Forelimb muscle (tissue), 1 donor: Measurements from ENCODE around the gene EVI2A. TPM values are rescaled to one million over a fixed set of nuclear protein-coding genes. Genes with fewer than 3 reads are reported as not detected.
"Not testable (repeated sequence)": the region's sequence is repeated elsewhere in the genome, so short reads cannot be mapped to it uniquely, and the experiment has no call there.

Experiments
- DNase-seq: peaks from one replicate; pipeline ENCODE4 v3.0.0-alpha.2; 2013; ENCODE audit warnings: low read depth
- polyA plus RNA-seq: library from polyadenylated mRNA; unstranded; fragments of 120-200 nt; gene quantifications from one replicate; pipeline ENCODE4 v1.2.1, GENCODE V29; 2013; ENCODE audit not compliant: insufficient read length

Gene EVI2A, protein sequence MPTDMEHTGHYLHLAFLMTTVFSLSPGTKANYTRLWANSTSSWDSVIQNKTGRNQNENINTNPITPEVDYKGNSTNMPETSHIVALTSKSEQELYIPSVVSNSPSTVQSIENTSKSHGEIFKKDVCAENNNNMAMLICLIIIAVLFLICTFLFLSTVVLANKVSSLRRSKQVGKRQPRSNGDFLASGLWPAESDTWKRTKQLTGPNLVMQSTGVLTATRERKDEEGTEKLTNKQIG
- 1.9 TPM for polyA plus RNA-seq

GRCh38 chr17:31321481-31321880, at the start of gene EVI2A:
TSS of gene EVI2A (minus strand) at chr17:31321622. CDS start at chr17:31319013, 2,609 bp downstream.
- peak; percentile 29 for DNase-seq

GRCh38 chr17:31369266-31369665, 47.8 kb upstream of the EVI2A start:
- no peak for DNase-seq

DNA sequence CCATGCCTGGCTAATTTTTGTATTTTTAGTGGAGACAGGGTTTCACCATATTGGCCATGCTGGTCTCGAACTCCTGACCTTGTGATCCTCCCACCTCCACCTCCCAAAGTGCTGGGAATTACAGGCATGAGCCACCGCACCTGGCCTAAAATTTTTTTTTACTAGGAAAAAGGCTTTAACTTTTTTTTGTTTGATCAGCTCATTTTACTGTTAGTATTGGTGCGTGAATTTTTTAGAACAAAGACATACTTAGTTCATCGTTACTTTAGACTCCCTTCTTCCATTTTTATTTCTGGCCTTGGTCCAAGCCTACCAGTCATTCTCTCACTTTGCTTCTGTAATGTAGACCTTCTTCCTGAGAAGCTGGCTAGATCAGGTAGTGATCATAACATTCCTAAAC, 44.7 kb upstream of the EVI2A start:
- DNase-seq, result no peak

DNA sequence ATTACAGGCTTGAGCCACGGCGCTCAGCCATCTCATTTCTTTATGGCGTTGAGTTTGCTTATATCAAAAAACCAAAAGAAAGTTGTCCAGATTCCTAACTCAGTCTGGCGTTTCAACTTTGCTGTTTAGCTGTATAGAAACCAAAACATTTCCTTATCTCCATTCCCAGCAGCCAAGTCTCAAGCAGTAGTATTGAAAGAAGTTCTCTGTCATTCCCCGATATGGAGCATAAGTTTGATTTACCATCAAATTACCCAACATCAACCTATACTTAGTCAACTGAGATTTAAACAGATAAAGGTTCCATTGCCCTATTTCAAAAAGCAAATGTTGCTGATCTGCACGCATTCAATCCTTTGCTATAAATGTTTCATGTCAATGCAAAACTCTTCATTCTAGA, 42.6 kb upstream of the EVI2A start:
- DNase-seq, result no peak

GRCh38 chr17:31357839-31358394, 36.5 kb upstream of the EVI2A start:
- no peak for DNase-seq

GRCh38 chr17:31357091-31357490, 35.7 kb upstream of the EVI2A start:
- no peak for DNase-seq

- no peak for DNase-seq
Observed at GRCh38 chr17:31355935-31356334, 34.5 kb upstream of the EVI2A start.

GRCh38 chr17:31349454-31349853, 28.0 kb upstream of the EVI2A start:
- no peak for DNase-seq

DNA sequence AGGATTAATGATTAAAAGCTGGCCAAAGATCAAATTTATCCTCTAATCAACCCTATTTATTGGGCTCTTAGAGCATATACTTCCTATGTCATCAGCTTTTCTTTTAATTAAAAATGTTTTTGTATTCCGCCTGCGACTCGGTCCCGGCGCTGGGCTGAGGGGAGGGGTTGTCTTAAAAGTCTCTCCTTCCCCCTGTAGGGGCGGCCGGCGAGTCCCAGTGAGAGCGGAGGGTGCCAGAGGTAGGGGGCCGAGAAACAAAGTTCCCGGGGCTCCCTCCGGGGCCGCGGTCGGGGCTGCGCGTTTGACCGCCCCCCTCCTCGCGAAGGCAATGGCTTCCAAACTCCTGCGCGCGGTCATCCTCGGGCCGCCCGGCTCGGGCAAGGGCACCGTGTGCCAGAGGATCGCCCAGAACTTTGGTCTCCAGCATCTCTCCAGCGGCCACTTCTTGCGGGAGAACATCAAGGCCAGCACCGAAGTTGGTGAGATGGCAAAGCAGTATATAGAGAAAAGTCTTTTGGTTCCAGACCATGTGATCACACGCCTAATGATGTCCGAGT, 23.8 kb upstream of the EVI2A start:
- not testable (repeated sequence) for DNase-seq

- no peak for DNase-seq
Observed at GRCh38 chr17:31339906-31340661, 18.7 kb upstream of the EVI2A start.

DNA sequence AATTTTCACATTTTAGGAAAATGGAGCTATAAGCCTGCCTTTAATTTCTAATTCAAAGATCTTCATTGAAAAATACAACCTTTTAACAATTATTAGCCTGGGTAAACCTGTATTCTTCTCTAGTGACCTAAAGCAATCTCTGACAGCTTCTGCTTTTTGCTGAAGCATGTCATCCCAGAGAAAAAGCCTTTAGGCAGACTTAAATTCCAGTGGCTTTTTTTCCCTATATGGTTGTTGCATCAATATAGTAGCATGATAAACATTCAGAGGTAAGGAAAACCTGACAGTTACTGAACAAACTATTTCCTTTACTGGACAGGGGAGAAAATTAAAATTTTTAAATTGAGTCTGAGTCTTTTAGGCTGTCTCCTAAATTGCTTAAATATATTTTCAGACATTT, 7.8 kb upstream of the EVI2A start:
- DNase-seq, result no peak

GRCh38 chr17:31328160-31328535, 6.7 kb upstream of the EVI2A start:
- no peak for DNase-seq

DNA sequence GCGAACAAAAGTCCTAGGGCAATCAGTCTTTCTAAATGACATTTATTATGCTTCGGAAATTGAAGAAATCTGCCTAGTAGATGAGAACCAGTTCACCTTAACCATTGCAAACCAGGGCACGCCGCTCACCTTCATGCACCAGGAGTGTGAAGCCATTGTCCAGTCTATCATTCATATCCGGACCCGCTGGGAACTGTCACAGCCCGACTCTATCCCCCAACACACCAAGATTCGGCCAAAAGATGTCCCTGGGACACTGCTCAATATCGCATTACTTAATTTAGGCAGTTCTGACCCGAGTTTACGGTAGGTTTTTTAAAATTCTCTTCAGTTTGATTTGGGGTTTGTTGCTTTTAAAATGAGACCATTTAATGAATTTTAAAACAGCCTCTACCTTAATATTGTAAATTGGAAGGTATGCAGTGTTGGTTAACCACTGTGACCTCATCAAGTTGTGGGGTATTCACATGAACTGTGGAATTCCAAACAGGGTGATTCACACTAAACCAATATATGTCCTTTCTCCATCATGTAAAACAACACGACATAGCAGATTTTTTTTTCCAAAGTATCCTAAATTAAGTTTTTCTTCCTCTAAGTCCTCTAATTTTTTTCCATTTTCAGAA, 6.2 kb upstream of the EVI2A start:
- DNase-seq, result no peak

- DNase-seq, result no peak
Observed at GRCh38 chr17:31323551-31323950, 2.1 kb upstream of the EVI2A start.

- no peak for DNase-seq
Observed at GRCh38 chr17:31321966-31322365, 544 bp upstream of the EVI2A start.

DNA sequence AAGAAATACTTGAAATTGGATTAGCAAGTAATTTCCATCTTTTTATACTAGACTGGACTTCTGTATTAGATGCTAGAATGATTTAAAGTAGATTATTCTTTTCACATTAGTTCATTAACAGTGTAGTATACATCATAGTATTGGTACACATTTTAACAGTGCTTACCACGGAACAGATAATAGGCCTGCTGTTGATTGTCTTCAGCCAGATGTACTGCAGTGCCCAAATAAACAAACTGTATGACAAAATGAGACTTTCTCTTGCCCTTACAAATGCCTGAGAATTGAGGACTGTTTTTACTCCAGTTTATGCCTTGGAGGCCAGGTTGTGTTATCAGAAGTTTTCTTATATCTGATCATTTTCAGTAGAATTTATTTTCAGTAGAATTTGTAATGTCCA, 631 bp downstream of the EVI2A start:
- no peak for DNase-seq

DNA sequence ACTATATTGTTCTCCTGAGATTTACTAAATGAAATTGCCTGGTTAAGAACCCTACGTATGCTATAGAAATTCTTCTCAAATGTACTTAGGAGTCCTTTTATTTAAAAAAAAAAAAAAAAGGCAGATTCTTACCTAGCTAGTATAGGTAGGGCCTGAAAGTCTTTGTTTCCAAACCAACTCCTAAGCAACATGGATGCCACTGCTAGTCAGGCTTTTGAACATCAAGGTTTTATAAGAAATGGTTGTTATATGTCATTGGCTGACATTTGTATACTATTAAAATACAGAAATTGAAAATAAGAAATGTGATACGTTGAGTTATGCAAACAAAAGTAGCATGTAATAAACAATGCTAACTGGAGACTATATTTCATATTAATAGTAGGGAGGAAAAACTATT, 1.2 kb downstream of the EVI2A start:
- no peak for DNase-seq

GRCh38 chr17:31318851-31319661, 2.4 kb downstream of the EVI2A start:
- no peak for DNase-seq

- no peak for DNase-seq
Observed at GRCh38 chr17:31318298-31318801, 3.1 kb downstream of the EVI2A start.

DNA sequence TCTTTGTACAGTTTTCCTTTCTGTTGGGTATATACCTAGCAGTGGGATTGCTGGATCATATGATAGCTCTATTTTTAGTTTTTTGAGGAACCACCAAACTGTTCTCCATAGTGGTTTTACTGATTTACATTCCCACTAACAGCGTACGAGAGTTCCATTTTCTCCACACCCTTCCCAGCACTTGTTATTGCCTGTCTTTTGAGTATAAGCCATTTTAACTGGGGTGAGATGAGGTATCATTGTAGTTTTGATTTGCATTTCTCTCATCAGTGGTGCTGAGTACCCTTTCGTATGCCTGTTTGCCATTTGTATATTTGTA, 6.7 kb downstream of the EVI2A start:
- DNase-seq, result no peak

- no peak for DNase-seq
Observed at GRCh38 chr17:31313982-31314781, 7.2 kb downstream of the EVI2A start, which contains the start of gene EVI2B. TSS of gene EVI2B (minus strand) at chr17:31314054. CDS start at chr17:31305609, 8,445 bp downstream.
